ENCODE results near the gene BANF1. TPM values are rescaled to one million over a fixed set of nuclear protein-coding genes. Genes with fewer than 3 reads are reported as not detected.

BANF1 gene
- total and polyA plus RNA-seq, 9 of the 15 experiments (the other 6 are each of a cell fraction or from before 2014, with no cell fraction given), result 108 to 651 (median 263) TPM

- TF ChIP-seq CBX3 (IDR thresholded peaks at IDR 0.05; ENCODE audit: borderline replicate concordance in 1 of 2, low read length in 2 of 2) (no peak), ZNF146 (CRISPR knock-in tag; IDR thresholded peaks at IDR 0.05; ENCODE audit: unreplicated experiment) (no peak), ZNF324 (CRISPR knock-in tag; IDR thresholded peaks at IDR 0.05) (no peak), OTX1 (CRISPR knock-in tag; IDR thresholded peaks at IDR 0.05) (no peak), ZNF586 (CRISPR knock-in tag; conservative IDR thresholded peaks at IDR 0.05) (no peak; the same call in 1 of the 2 replicates), ARID3B (CRISPR knock-in tag; IDR thresholded peaks at IDR 0.05; ENCODE audit: borderline replicate concordance) (no peak), ZNF395 (CRISPR knock-in tag; IDR thresholded peaks at IDR 0.05) (peak; percentile 63; the same call in 1 of the 2 replicates), ZNF212 (CRISPR knock-in tag; IDR thresholded peaks at IDR 0.05) (no peak), PURB (CRISPR knock-in tag; IDR thresholded peaks at IDR 0.05; ENCODE audit: low read depth) (no peak), ZNF24 (IDR thresholded peaks at IDR 0.05) (peak; percentile 44; the same call in 1 of the 2 replicates), PTTG1 (tag; IDR thresholded peaks at IDR 0.05; ENCODE audit: low read depth) (no peak), SMARCA5 (IDR thresholded peaks at IDR 0.05) (no peak), XRCC4 (IDR thresholded peaks at IDR 0.05; ENCODE audit: extremely low read depth, insufficient read depth, insufficient read length) (no peak), BACH1 (tag; IDR thresholded peaks at IDR 0.05) (no peak), SAFB2 (IDR thresholded peaks at IDR 0.05; ENCODE audit: borderline replicate concordance, low read depth, low read length, severe bottlenecking) (no peak), ZNF655 (CRISPR knock-in tag; IDR thresholded peaks at IDR 0.05) (no peak), RCOR1 (IDR thresholded peaks at IDR 0.05; ENCODE audit: borderline replicate concordance in 1 of 2, low read depth in 2 of 2, low read length in 2 of 2) (peak in 1 of 2 experiments; percentile 11; a peak in 1 of 4 replicates), AFF1 (IDR thresholded peaks at IDR 0.05; ENCODE audit: low read depth in 1 of 2, partially characterized antibody in 2 of 2) (peak; percentile 74 to 79)
These were observed 40.8 kb upstream of the BANF1 start, which contains the start of gene SART1 (continued) for GRCh38 chr11:65961267-65962140.
